Fibroblast of skin of scalp (primary cell): ENCODE results near the gene OR6N2. TPM values are rescaled to one million over a fixed set of nuclear protein-coding genes. Genes with fewer than 3 reads are reported as not detected.

Experiments
- DNase-seq: peaks from one replicate; pipeline ENCODE4 v3.0.0-alpha.2; 2013
- polyA plus RNA-seq, 2 experiments: library from polyadenylated mRNA; unstranded; fragments of 120-200 nt; gene quantifications; one replicate each; pipeline ENCODE4 v1.2.1, GENCODE V29; 2013; ENCODE audit not compliant: insufficient read length in 2 of 2

Gene OR6N2
- polyA plus RNA-seq (2013, experiment 1 of 2; ENCODE audit: insufficient read length) = not detected
- polyA plus RNA-seq (2013, experiment 2 of 2; ENCODE audit: insufficient read length) = not detected

- DNase-seq = no peak
Observed at GRCh38 chr1:158781104-158781503, at the start of gene OR6N2. Gene OR6N2, minus strand, starts transcription at chr1:158781204. Its CDS starts 3,569 bp downstream, at chr1:158777635.

GRCh38 chr1:158830074-158830677 lies 49.2 kb upstream of the OR6N2 start:
- no peak for DNase-seq

DNA sequence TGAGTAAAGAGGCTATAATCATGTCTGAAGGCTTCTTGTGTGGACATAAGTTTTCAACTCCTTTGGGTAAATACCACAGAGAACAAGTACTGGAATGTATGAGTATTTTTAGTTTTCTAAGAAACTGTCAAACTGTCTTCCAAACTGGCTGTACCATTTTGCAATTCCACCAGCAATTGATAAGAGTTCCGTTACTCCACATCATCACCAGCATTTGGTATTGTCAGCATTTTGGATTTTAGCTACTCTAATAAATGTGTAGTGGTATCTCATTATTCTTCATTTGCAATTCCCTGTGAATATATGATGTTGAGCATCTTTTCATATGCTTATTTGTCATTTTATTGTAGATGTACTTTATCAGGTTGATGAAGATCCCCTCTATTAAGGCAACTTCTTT lies 40.7 kb upstream of the OR6N2 start:
- DNase-seq = no peak

GRCh38 chr1:158819461-158820443 lies 38.7 kb upstream of the OR6N2 start:
- DNase-seq = no peak

DNA sequence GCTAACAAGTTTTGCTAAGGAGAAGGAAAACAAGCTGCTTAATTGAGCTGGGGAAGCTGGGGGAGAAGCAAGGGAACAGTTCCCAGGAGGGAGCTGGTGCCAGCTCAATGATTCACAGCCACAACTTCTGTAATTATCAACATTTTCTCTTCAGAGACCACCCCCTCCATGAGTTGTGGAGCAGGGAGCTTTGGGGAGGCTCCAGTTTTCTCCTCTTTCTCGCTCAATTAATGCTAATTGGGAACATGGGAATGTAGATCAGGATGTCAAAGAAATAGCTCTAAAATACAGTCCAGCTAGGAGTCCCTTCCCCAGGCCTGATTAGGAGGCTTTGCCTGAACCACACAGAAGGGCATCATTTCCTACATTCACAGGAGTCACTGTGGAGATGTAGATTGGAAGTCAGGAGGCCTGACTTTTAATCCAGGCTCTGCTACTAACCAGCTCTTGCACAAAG lies 38.0 kb upstream of the OR6N2 start:
- no peak for DNase-seq

GRCh38 chr1:158818560-158818959 lies 37.6 kb upstream of the OR6N2 start:
- DNase-seq = no peak

DNA sequence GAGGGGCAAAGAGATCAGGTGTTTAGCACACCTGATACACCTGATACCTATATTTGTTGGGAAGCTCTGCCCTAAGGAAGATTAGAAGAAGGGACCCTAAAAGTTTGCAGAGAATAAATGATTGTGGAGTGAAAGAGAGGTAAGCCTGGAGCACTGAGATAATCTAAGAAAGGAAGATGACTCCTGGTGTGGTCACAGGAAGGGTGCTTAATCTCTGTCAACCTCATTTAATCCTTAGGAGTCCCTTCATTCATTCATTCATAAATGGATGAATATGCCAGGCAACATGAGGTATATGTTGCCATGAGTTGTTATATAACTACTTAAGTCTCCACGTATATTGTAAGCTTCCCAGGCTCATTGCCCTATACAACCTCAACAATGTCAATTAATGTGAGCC lies 34.0 kb upstream of the OR6N2 start:
- no peak for DNase-seq

GRCh38 chr1:158813164-158813563 lies 32.2 kb upstream of the OR6N2 start:
- DNase-seq = no peak

- no peak for DNase-seq
Observed at GRCh38 chr1:158812336-158812735, 31.3 kb upstream of the OR6N2 start.

- DNase-seq = no peak
Observed at GRCh38 chr1:158810311-158810710, 29.3 kb upstream of the OR6N2 start.

- no peak for DNase-seq
Observed at GRCh38 chr1:158809862-158810261, 28.9 kb upstream of the OR6N2 start.

DNA sequence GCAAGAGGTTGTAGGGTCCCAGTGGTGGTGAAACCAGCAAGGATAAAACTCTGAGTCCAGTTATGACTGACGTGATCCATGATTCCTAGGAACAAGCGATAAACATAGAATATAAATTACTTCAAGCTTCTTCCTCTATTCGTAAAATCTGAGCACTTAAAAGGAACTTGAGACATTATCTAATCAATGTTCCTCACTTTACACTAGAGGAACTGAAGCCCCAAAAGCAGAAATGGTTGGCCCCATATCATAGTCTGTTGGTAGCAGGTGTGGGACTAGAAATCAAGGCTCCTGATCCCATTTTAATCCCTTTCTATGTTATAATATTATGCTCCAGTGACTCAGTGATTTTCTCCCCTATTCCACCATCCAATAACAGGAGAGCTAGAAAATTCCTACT lies 28.3 kb upstream of the OR6N2 start:
- no peak for DNase-seq

DNA sequence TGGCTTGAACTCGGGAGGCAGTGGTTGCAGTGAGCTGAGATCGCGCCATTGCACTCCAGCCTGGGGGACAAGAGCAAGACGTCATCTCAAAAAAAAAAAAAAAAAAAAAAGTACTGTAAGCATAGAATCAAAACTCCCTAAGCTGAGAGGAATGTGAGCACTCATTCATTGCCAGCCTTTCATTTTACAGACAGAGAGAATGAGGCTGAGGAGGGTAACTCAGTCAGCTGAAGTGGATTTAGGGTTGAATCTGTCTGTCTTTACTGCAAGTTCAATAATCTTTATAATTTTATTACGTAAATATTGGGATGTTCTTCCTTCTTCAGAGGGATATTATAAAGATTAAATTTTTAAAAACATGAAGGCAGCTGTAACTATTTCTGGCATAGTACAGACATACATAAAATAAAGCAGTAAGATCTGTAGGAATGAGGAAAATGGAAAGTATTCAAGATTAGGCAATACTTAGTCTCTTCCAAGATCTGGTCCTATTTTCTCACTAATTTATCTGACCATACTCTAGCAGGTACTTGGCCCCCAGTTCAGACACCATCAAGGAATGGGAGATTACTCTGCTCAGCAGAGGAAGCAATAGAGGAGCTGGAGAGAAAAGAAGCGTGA lies 26.0 kb upstream of the OR6N2 start:
- DNase-seq = no peak

DNA sequence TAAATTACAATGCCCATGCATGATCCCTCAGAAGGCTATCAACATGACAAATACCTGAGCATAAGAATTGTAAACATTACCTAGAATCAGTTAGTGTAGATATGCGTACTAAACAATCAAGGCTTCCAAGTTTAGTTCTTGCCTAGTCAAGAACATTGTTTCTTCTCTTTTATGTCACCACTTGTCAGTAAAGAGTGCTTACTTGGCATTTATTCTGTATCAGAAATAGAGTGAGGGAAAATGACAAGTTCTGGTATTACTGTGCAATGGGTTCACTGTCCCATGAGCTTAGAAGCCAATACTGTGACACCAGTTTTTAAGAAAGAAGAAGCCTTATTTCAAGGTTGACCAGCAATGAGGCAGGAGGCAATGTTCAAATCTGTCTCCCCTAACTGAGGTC lies 22.7 kb upstream of the OR6N2 start:
- no peak for DNase-seq

DNA sequence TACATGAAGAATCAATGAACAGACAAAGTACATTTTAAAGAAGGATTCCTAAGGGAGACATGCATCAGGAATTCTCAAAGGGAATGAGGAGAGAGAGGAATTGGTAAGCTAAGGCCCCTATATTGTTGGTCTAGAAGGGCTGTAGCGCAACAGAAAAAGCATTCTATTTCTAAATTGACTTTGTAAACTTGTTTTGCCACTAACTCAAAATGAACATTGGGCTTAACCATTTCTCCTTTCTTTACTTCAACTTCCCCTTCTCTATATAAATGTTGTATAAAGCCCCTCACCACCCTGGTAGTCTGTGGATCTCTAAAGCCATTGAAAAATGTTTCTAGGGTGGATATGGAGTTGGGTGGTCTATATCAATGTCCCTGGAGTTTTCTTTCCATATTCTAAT lies 20.4 kb upstream of the OR6N2 start:
- no peak for DNase-seq

- DNase-seq = no peak
Observed at GRCh38 chr1:158800526-158800925, 19.5 kb upstream of the OR6N2 start.

GRCh38 chr1:158799689-158800088 lies 18.7 kb upstream of the OR6N2 start:
- DNase-seq = no peak

DNA sequence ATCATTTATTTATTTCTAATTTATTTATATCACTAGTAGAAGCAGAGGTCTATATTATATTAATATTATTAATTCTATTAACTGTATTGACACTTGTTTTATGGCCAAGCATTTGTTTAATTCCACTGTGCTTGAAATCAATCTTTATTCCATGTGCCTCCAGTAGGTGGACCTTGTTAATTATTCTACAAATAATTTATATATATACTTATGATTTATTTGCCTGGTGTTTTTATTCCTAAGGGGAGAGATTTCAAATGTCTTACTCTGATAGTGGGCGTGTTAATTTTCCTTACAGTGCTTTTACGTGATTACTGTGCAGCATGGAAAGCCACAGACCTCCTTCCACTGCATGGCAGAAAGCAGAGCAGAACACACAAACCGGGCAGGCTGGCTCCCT lies 17.5 kb upstream of the OR6N2 start:
- no peak for DNase-seq

- DNase-seq = no peak
Observed at GRCh38 chr1:158794247-158794646, 13.2 kb upstream of the OR6N2 start.

DNA sequence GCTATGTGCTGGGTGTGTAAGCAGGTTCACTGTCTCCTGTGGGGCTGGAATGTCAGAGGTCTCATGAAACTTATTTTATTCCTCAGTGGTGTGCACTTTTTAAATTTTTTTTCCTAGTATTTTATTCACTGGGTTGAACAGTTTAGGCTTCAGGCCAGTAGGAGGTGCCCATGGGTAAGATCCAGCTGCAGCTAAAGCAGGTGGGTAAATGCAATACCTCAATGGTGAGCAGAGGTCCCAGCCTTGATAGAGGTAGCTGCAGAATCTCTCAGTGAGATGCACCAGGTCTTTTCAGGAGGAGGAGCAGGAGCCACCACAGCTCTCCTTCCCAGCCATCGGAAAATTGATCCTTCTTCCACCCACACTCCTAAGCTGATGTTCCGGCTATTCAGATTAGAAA lies 12.6 kb upstream of the OR6N2 start:
- DNase-seq = no peak

- DNase-seq = no peak
Observed at GRCh38 chr1:158771950-158772866, 8.8 kb downstream of the OR6N2 start, which contains the start of gene OR6N1. Gene OR6N1, minus strand, starts transcription at chr1:158772195. Its CDS starts 5,513 bp downstream, at chr1:158766682.

DNA sequence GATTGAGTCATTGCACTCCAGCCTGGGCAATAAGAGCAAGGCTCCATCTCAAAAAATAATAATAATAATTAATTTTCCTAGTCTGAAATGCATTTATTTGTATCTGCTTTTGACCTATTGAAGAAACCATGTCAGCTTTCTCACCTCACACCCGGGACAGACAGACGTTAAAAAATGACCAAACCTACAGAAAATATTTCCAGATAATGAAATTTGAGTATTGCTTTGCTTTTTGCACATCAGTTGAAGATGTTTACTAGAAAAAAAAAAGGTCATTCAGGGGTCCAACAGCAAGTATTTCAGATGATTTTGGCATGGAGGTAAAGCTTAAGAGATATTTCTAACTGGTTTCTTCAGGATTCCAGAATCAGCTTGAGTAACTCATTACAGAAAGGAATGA lies 26.6 kb downstream of the OR6N2 start, which contains the start of gene OR6K6:
Gene OR6K6 (plus strand): TSS at position 301 of the 400 bp plus-strand sequence. CDS start 168 bp downstream, outside the sequence.
- no peak for DNase-seq
